ENCODE results near the gene PRDM10. TPM values are rescaled to one million over a fixed set of nuclear protein-coding genes. Genes with fewer than 3 reads are reported as not detected.

Gene PRDM10
- total RNA-seq, 1 experiment from 2014 or later, result 18.9 TPM

DNA sequence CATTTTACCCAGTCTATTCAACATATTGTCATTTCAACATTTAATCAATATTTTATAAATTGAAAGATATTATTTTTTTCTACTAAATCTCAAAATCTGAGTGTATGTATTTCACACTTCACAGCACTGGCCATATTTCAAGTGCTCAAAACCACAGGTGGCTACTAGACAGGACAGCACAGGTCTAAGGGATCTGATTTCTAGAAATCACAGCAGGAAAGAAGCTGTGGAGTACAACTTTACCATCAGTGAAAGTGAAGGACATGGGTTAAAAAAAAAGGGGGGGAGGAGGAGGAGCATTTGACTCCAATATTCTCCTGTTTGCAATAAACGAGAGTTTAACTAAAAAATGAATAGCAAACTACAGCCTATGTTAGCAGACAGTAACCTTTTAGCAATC is 4.5 kb downstream of the PRDM10 start (continued):
- TF ChIP-seq, protein P1, sequence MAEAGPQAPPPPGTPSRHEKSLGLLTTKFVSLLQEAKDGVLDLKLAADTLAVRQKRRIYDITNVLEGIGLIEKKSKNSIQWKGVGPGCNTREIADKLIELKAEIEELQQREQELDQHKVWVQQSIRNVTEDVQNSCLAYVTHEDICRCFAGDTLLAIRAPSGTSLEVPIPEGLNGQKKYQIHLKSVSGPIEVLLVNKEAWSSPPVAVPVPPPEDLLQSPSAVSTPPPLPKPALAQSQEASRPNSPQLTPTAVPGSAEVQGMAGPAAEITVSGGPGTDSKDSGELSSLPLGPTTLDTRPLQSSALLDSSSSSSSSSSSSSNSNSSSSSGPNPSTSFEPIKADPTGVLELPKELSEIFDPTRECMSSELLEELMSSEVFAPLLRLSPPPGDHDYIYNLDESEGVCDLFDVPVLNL (CRISPR knock-in tag; IDR thresholded peaks at IDR 0.05; ENCODE audit: borderline replicate concordance, low read depth), result no peak
- TF ChIP-seq, protein P2, sequence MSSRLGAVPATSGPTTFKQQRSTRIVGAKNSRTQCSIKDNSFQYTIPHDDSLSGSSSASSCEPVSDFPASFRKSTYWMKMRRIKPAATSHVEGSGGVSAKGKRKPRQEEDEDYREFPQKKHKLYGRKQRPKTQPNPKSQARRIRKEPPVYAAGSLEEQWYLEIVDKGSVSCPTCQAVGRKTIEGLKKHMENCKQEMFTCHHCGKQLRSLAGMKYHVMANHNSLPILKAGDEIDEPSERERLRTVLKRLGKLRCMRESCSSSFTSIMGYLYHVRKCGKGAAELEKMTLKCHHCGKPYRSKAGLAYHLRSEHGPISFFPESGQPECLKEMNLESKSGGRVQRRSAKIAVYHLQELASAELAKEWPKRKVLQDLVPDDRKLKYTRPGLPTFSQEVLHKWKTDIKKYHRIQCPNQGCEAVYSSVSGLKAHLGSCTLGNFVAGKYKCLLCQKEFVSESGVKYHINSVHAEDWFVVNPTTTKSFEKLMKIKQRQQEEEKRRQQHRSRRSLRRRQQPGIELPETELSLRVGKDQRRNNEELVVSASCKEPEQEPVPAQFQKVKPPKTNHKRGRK (CRISPR knock-in tag; IDR thresholded peaks at IDR 0.05; ENCODE audit: borderline replicate concordance), result no peak
- TF ChIP-seq, protein P3, sequence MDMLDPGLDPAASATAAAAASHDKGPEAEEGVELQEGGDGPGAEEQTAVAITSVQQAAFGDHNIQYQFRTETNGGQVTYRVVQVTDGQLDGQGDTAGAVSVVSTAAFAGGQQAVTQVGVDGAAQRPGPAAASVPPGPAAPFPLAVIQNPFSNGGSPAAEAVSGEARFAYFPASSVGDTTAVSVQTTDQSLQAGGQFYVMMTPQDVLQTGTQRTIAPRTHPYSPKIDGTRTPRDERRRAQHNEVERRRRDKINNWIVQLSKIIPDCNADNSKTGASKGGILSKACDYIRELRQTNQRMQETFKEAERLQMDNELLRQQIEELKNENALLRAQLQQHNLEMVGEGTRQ (CRISPR knock-in tag; IDR thresholded peaks at IDR 0.05), result no peak
- TF ChIP-seq, protein P4, sequence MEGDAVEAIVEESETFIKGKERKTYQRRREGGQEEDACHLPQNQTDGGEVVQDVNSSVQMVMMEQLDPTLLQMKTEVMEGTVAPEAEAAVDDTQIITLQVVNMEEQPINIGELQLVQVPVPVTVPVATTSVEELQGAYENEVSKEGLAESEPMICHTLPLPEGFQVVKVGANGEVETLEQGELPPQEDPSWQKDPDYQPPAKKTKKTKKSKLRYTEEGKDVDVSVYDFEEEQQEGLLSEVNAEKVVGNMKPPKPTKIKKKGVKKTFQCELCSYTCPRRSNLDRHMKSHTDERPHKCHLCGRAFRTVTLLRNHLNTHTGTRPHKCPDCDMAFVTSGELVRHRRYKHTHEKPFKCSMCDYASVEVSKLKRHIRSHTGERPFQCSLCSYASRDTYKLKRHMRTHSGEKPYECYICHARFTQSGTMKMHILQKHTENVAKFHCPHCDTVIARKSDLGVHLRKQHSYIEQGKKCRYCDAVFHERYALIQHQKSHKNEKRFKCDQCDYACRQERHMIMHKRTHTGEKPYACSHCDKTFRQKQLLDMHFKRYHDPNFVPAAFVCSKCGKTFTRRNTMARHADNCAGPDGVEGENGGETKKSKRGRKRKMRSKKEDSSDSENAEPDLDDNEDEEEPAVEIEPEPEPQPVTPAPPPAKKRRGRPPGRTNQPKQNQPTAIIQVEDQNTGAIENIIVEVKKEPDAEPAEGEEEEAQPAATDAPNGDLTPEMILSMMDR (IDR thresholded peaks at IDR 0.05), result no peak
- TF ChIP-seq, protein P5, sequence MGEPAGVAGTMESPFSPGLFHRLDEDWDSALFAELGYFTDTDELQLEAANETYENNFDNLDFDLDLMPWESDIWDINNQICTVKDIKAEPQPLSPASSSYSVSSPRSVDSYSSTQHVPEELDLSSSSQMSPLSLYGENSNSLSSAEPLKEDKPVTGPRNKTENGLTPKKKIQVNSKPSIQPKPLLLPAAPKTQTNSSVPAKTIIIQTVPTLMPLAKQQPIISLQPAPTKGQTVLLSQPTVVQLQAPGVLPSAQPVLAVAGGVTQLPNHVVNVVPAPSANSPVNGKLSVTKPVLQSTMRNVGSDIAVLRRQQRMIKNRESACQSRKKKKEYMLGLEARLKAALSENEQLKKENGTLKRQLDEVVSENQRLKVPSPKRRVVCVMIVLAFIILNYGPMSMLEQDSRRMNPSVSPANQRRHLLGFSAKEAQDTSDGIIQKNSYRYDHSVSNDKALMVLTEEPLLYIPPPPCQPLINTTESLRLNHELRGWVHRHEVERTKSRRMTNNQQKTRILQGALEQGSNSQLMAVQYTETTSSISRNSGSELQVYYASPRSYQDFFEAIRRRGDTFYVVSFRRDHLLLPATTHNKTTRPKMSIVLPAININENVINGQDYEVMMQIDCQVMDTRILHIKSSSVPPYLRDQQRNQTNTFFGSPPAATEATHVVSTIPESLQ (CRISPR knock-in tag; IDR thresholded peaks at IDR 0.05), result no peak
- no peak for TF ChIP-seq ZNF263 (CRISPR knock-in tag; IDR thresholded peaks at IDR 0.05; ENCODE audit: low read depth)
- TF ChIP-seq FOXJ3 (CRISPR knock-in tag; IDR thresholded peaks at IDR 0.05; ENCODE audit: borderline replicate concordance), result no peak
- TF ChIP-seq ZNF219 (CRISPR knock-in tag; IDR thresholded peaks at IDR 0.05; ENCODE audit: borderline replicate concordance), result no peak

DNA sequence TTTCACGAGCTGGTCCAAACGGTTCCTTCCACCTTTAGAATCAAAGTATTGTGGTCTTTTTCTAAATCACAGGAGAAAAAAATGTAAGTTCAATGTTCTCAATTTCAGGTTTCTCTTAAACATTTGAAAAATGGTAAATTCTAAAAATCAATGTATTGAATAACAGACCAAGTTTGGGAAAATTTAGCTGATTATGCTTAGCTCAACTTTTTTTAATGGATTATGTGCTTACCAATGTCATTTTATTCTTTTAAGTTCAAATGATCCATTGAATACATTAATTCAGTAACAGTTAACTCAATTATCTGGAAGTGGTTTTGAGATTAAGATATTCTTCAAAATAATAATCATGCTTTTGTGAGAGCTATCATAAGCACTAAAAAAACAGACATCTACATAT is 5.1 kb downstream of the PRDM10 start:
- peaks cover 44% of the 10 kb centered on the region for H3K4me1 Mint-ChIP-seq
- POLR2A ChIA-PET, result no interaction called here

More for the DNA sequence above, 5.1 kb downstream of the PRDM10 start:
- Mint-ChIP-seq H3K4me3 (no peak overlapping the region), H3K36me3 (peaks cover 19% of the 10 kb centered on the region), H3K27ac (no peak overlapping the region), H3K9me3 (no peaks in the 10 kb centered on the region), H3K27me3 (ENCODE audit: low read depth) (no peaks in the 10 kb centered on the region)
- no peak for DNase-seq (ENCODE audit: low spot score)
- TF ChIP-seq ELF4 (CRISPR knock-in tag; IDR thresholded peaks at IDR 0.05; ENCODE audit: low read depth) (no peak), NFE2L1 (CRISPR knock-in tag; IDR thresholded peaks at IDR 0.05) (no peak), MYBL2 (CRISPR knock-in tag; IDR thresholded peaks at IDR 0.05) (no peak), ESRRA (CRISPR knock-in tag; IDR thresholded peaks at IDR 0.05; ENCODE audit: borderline replicate concordance) (no peak), IRF2 (CRISPR knock-in tag; IDR thresholded peaks at IDR 0.05; ENCODE audit: borderline replicate concordance, low read depth) (no peak), RELA (CRISPR knock-in tag; IDR thresholded peaks at IDR 0.05; ENCODE audit: borderline replicate concordance) (no peak)
- TF ChIP-seq, protein P6, sequence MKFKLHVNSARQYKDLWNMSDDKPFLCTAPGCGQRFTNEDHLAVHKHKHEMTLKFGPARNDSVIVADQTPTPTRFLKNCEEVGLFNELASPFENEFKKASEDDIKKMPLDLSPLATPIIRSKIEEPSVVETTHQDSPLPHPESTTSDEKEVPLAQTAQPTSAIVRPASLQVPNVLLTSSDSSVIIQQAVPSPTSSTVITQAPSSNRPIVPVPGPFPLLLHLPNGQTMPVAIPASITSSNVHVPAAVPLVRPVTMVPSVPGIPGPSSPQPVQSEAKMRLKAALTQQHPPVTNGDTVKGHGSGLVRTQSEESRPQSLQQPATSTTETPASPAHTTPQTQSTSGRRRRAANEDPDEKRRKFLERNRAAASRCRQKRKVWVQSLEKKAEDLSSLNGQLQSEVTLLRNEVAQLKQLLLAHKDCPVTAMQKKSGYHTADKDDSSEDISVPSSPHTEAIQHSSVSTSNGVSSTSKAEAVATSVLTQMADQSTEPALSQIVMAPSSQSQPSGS (CRISPR knock-in tag; IDR thresholded peaks at IDR 0.05; ENCODE audit: borderline replicate concordance, low read depth), result no peak
- TF ChIP-seq, protein P7, sequence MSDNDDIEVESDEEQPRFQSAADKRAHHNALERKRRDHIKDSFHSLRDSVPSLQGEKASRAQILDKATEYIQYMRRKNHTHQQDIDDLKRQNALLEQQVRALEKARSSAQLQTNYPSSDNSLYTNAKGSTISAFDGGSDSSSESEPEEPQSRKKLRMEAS (CRISPR knock-in tag; IDR thresholded peaks at IDR 0.05), result no peak
- TF ChIP-seq, protein P8, sequence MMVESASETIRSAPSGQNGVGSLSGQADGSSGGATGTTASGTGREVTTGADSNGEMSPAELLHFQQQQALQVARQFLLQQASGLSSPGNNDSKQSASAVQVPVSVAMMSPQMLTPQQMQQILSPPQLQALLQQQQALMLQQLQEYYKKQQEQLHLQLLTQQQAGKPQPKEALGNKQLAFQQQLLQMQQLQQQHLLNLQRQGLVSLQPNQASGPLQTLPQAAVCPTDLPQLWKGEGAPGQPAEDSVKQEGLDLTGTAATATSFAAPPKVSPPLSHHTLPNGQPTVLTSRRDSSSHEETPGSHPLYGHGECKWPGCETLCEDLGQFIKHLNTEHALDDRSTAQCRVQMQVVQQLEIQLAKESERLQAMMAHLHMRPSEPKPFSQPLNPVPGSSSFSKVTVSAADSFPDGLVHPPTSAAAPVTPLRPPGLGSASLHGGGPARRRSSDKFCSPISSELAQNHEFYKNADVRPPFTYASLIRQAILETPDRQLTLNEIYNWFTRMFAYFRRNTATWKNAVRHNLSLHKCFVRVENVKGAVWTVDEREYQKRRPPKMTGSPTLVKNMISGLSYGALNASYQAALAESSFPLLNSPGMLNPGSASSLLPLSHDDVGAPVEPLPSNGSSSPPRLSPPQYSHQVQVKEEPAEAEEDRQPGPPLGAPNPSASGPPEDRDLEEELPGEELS (CRISPR knock-in tag; IDR thresholded peaks at IDR 0.05), result no peak
- CTCF ChIA-PET, result interaction anchor here (0.8 kb wide), 1 partner anchor 135 kb away, joined by 3 read pairs; no protein-coding TSS in a partner anchor
- ATAC-seq, result no peak
